Ishikawa (cell line): ENCODE results near the gene S100A7A.

ENCODE experiments used
- CREB1 ChIP-seq: IDR thresholded peaks from 2 replicates; pipeline ENCODE4 v1.6.1; 2012; ENCODE audit warnings: low read depth
- EP300 ChIP-seq: IDR thresholded peaks from 2 replicates; pipeline ENCODE4 v1.6.1; 2012; ENCODE audit warnings: borderline replicate concordance
- FOXM1 ChIP-seq: IDR thresholded peaks from 2 replicates; pipeline ENCODE4 v1.6.1; 2012; ENCODE audit warnings: low read depth, borderline replicate concordance
- RAD21 ChIP-seq: IDR thresholded peaks from 2 replicates; pipeline ENCODE4 v1.6.1; 2012; ENCODE audit warnings: low read depth
- TAF1 ChIP-seq: IDR thresholded peaks from 2 replicates; pipeline ENCODE4 v1.6.1; 2012; ENCODE audit warnings: low read depth, mild to moderate bottlenecking
- TCF12 ChIP-seq: IDR thresholded peaks from 2 replicates; pipeline ENCODE4 v1.6.1; 2012; ENCODE audit warnings: low read depth
- TEAD4 ChIP-seq: IDR thresholded peaks from 2 replicates; pipeline ENCODE4 v1.6.1; 2012
- YY1 ChIP-seq: IDR thresholded peaks from 2 replicates; pipeline ENCODE4 v1.6.1; 2012; ENCODE audit warnings: low read depth
- ZBTB7A ChIP-seq: IDR thresholded peaks from 2 replicates; pipeline ENCODE4 v1.6.1; 2012; ENCODE audit warnings: low read depth
- TF ChIP-seq, protein P1 (sequence below): IDR thresholded peaks from 2 replicates; pipeline ENCODE4 v1.6.1; 2012; ENCODE audit warnings: low read depth, mild to moderate bottlenecking
- TF ChIP-seq, protein P2 (sequence below): IDR thresholded peaks from 2 replicates; pipeline ENCODE4 v1.6.1; 2012
- TF ChIP-seq, protein P3 (sequence below): IDR thresholded peaks from 2 replicates; pipeline ENCODE4 v1.6.1; 2012

DNA sequence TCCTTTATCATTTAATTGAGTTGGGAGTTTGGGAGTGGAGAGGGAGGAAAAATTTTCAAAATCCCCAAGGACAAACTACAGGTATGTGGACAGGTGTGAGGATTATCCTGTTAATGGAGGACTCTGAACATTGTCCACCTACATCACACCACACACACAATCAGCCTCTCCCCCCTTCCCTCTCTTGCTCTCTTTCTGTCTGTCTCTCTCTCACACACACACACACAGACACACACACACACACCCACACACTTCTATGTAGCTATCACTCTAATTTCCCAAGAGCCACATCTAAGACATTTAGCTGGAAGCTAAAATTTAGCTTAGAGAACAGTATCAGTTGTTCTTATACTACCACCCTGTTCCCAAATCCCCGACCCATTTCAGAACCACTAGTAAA, 26.9 kb upstream of the S100A7A start:
- no peak for TF ChIP-seq FOXM1
- TF ChIP-seq, protein P1, sequence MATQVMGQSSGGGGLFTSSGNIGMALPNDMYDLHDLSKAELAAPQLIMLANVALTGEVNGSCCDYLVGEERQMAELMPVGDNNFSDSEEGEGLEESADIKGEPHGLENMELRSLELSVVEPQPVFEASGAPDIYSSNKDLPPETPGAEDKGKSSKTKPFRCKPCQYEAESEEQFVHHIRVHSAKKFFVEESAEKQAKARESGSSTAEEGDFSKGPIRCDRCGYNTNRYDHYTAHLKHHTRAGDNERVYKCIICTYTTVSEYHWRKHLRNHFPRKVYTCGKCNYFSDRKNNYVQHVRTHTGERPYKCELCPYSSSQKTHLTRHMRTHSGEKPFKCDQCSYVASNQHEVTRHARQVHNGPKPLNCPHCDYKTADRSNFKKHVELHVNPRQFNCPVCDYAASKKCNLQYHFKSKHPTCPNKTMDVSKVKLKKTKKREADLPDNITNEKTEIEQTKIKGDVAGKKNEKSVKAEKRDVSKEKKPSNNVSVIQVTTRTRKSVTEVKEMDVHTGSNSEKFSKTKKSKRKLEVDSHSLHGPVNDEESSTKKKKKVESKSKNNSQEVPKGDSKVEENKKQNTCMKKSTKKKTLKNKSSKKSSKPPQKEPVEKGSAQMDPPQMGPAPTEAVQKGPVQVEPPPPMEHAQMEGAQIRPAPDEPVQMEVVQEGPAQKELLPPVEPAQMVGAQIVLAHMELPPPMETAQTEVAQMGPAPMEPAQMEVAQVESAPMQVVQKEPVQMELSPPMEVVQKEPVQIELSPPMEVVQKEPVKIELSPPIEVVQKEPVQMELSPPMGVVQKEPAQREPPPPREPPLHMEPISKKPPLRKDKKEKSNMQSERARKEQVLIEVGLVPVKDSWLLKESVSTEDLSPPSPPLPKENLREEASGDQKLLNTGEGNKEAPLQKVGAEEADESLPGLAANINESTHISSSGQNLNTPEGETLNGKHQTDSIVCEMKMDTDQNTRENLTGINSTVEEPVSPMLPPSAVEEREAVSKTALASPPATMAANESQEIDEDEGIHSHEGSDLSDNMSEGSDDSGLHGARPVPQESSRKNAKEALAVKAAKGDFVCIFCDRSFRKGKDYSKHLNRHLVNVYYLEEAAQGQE: no peak
- TF ChIP-seq TAF1: no peak
- TF ChIP-seq EP300: no peak
- no peak for TF ChIP-seq TCF12
- TF ChIP-seq YY1: no peak
- no peak for TF ChIP-seq ZBTB7A
- TF ChIP-seq RAD21: no peak
- TF ChIP-seq, protein P2, sequence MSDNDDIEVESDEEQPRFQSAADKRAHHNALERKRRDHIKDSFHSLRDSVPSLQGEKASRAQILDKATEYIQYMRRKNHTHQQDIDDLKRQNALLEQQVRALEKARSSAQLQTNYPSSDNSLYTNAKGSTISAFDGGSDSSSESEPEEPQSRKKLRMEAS: no peak
- TF ChIP-seq, protein P3, sequence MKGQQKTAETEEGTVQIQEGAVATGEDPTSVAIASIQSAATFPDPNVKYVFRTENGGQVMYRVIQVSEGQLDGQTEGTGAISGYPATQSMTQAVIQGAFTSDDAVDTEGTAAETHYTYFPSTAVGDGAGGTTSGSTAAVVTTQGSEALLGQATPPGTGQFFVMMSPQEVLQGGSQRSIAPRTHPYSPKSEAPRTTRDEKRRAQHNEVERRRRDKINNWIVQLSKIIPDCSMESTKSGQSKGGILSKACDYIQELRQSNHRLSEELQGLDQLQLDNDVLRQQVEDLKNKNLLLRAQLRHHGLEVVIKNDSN: no peak
- no peak for TF ChIP-seq CREB1
- TF ChIP-seq TEAD4: no peak
